ENCODE results near the gene B3GNT3. TPM values are rescaled to one million over a fixed set of nuclear protein-coding genes. Genes with fewer than 3 reads are reported as not detected.
A peak's percentile ranks its signal among the peaks of the same experiment; 100 is the strongest.

The B3GNT3 gene
- total RNA-seq, 1 experiment from 2014 or later = 22.2 TPM

DNA sequence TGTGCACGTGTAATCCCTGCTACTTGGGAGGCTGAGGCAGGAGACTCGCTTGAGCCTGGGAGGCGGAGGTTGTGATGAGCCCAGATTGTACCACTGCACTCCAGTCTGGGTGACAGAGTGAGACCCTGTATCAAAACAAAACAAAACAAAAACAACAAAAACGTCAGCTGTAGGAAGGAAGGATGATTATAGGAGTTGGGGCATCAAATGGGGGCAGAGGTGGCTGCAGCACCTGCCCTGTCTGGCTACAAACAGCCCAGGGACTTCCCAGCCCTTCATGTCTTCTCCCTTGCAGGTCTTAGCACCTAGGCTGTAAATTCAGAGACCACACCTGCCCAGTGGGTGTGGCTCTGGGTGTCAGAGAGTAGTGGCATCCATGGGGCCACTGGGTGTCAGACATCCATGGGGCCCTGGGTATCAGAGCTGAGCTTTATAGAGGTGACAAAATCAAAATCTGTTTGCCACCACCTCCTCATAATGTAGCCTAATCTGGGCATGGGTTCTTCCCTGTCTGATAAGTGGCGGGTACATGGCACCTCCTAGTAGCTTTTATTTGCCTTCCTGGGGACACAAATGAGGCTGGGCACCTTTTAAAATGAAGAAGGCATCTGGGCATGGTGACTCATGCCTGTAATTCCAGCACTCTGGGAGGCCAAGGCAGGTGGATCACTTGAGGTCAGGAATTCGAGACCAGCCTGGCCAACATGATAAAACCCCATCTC is 4.7 kb upstream of the B3GNT3 start:
- intact Hi-C loops (cut with micrococcal nuclease) = no loop called here
- peaks cover 0 to 1% of the 10 kb centered on the region in 2 experiments; a peak in 1 of 4 replicates for H3K36me3 ChIP-seq (ENCODE audit: control insufficient read depth in 1 of 2, insufficient read depth in 2 of 2, low read length in 2 of 2)
- TF ChIP-seq, protein P1, sequence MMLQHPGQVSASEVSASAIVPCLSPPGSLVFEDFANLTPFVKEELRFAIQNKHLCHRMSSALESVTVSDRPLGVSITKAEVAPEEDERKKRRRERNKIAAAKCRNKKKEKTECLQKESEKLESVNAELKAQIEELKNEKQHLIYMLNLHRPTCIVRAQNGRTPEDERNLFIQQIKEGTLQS (IDR thresholded peaks at IDR 0.05) = no peak
- TF ChIP-seq YY1 (IDR thresholded peaks at IDR 0.05; ENCODE audit: extremely low read depth, insufficient replicate concordance, low read depth, low read length) = no peak
- no peak for TF ChIP-seq CEBPB (IDR thresholded peaks at IDR 0.05; ENCODE audit: low read depth)
- TF ChIP-seq ZFX (IDR thresholded peaks at IDR 0.05) = no peak
- TF ChIP-seq POLR2AphosphoS5 (IDR thresholded peaks at IDR 0.05; ENCODE audit: low read depth, low read length) = no peak
- no peak for TF ChIP-seq ZNF274 (IDR thresholded peaks at IDR 0.05; ENCODE audit: low read depth, low read length)
- TF ChIP-seq EZH2 (IDR thresholded peaks at IDR 0.05) = no peak
- TF ChIP-seq, protein P2, sequence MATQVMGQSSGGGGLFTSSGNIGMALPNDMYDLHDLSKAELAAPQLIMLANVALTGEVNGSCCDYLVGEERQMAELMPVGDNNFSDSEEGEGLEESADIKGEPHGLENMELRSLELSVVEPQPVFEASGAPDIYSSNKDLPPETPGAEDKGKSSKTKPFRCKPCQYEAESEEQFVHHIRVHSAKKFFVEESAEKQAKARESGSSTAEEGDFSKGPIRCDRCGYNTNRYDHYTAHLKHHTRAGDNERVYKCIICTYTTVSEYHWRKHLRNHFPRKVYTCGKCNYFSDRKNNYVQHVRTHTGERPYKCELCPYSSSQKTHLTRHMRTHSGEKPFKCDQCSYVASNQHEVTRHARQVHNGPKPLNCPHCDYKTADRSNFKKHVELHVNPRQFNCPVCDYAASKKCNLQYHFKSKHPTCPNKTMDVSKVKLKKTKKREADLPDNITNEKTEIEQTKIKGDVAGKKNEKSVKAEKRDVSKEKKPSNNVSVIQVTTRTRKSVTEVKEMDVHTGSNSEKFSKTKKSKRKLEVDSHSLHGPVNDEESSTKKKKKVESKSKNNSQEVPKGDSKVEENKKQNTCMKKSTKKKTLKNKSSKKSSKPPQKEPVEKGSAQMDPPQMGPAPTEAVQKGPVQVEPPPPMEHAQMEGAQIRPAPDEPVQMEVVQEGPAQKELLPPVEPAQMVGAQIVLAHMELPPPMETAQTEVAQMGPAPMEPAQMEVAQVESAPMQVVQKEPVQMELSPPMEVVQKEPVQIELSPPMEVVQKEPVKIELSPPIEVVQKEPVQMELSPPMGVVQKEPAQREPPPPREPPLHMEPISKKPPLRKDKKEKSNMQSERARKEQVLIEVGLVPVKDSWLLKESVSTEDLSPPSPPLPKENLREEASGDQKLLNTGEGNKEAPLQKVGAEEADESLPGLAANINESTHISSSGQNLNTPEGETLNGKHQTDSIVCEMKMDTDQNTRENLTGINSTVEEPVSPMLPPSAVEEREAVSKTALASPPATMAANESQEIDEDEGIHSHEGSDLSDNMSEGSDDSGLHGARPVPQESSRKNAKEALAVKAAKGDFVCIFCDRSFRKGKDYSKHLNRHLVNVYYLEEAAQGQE (IDR thresholded peaks at IDR 0.05; ENCODE audit: low read depth) = no peak
- TF ChIP-seq POLR2A (IDR thresholded peaks at IDR 0.05; ENCODE audit: borderline replicate concordance, extremely low read depth, insufficient read depth, insufficient read length) = no peak
- TF ChIP-seq JUND (IDR thresholded peaks at IDR 0.05) = peak; percentile 53; the same call in 1 of the 2 replicates
- no peak for TF ChIP-seq SIN3A (IDR thresholded peaks at IDR 0.05; ENCODE audit: low read depth)
- TF ChIP-seq SRF (IDR thresholded peaks at IDR 0.05; ENCODE audit: low read depth) = no peak
- TF ChIP-seq RAD21 (IDR thresholded peaks at IDR 0.05; ENCODE audit: low read depth) = no peak
- no peak for TF ChIP-seq EGR1 (IDR thresholded peaks at IDR 0.05; ENCODE audit: low read depth)
- TF ChIP-seq FOSL1 (IDR thresholded peaks at IDR 0.05; ENCODE audit: low read depth) = no peak; the same call in none of the 2 replicates
- TF ChIP-seq, protein P3, sequence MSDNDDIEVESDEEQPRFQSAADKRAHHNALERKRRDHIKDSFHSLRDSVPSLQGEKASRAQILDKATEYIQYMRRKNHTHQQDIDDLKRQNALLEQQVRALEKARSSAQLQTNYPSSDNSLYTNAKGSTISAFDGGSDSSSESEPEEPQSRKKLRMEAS (IDR thresholded peaks at IDR 0.05) = peak; percentile 68; the same call in 1 of the 2 replicates
- TF ChIP-seq, protein P4, sequence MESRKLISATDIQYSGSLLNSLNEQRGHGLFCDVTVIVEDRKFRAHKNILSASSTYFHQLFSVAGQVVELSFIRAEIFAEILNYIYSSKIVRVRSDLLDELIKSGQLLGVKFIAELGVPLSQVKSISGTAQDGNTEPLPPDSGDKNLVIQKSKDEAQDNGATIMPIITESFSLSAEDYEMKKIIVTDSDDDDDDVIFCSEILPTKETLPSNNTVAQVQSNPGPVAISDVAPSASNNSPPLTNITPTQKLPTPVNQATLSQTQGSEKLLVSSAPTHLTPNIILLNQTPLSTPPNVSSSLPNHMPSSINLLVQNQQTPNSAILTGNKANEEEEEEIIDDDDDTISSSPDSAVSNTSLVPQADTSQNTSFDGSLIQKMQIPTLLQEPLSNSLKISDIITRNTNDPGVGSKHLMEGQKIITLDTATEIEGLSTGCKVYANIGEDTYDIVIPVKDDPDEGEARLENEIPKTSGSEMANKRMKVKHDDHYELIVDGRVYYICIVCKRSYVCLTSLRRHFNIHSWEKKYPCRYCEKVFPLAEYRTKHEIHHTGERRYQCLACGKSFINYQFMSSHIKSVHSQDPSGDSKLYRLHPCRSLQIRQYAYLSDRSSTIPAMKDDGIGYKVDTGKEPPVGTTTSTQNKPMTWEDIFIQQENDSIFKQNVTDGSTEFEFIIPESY (IDR thresholded peaks at IDR 0.05; ENCODE audit: extremely low read depth, insufficient replicate concordance, low read length) = no peak
- TF ChIP-seq ELF1 (IDR thresholded peaks at IDR 0.05; ENCODE audit: borderline replicate concordance, low read depth) = no peak
- TF ChIP-seq SP1 (IDR thresholded peaks at IDR 0.05; ENCODE audit: low read depth) = peak; percentile 1; the same call in 1 of the 2 replicates
- no peaks in the 10 kb centered on the region; the same call in 1 of the 2 replicates for H3K79me2 ChIP-seq (ENCODE audit: insufficient read depth, low read length)
- ATAC-seq = peak; percentile 74
- RAD21 ChIA-PET (ENCODE audit: low non-redundant PET in 1 of 2, low total read pairs in 2 of 2, uncharacterized antibody in 2 of 2, unreplicated experiment in 2 of 2) = no interaction called here
- peaks cover 42 to 57% of the 10 kb centered on the region in 2 experiments for H3K4me1 ChIP-seq (ENCODE audit: control insufficient read depth in 1 of 2, insufficient read depth in 2 of 2, low read length in 2 of 2)
- H4K20me1 ChIP-seq (ENCODE audit: insufficient read depth) = no peaks in the 10 kb centered on the region
- no peaks in the 10 kb centered on the region for H3K27me3 ChIP-seq (ENCODE audit: insufficient read depth, low read length)
- POLR2A ChIA-PET = interaction anchor here (1.3 kb wide), 1 partner anchor 40 kb away, joined by 4 read pairs; no protein-coding TSS in a partner anchor
- peak overlapping the region in 1 of 2 experiments; percentile 10; a peak in 1 of 4 replicates for H3K4me3 ChIP-seq (replicated peaks in 1 of 2; ENCODE audit: low read depth in 1 of 2, low read length in 2 of 2)
- peak; percentile 60 for DNase-seq (ENCODE audit: low read depth, low spot score)
- no peaks in the 10 kb centered on the region for H3K9me2 ChIP-seq (ENCODE audit: insufficient read depth)
- H3K9ac ChIP-seq (ENCODE audit: low read length) = no peak overlapping the region
- no peaks in the 10 kb centered on the region for H3K9me3 ChIP-seq (ENCODE audit: control insufficient read depth in 1 of 2, insufficient read depth in 1 of 2, low read depth in 1 of 2, low read length in 2 of 2)
- peak overlapping the region; percentile 77 for H3K27ac ChIP-seq (ENCODE audit: low read depth, low read length)
- H3K4me2 ChIP-seq (ENCODE audit: low read length) = peak overlapping the region; percentile 68
- CTCF ChIA-PET = interaction anchor here (0.8 to 1.1 kb wide), 2 partner anchors 24 to 184 kb away, joined by 3 read pairs; no protein-coding TSS in a partner anchor
- H2AFZ ChIP-seq (ENCODE audit: low read depth, low read length, poor library complexity, severe bottlenecking) = no peak overlapping the region
- BruUV-seq (replicated peaks) = no TSS peak

All from HCT116 (cell line).